Sigmoid colon (tissue), 3 donors: Measurements from ENCODE around the gene CDKAL1.

ENCODE experiments used
- POLR2A ChIP-seq, 2 donors: fragments of 450-650 bp; IDR thresholded peaks; one replicate each; pipeline ENCODE4 v1.6.1; 2016; ENCODE audit warnings: antibody characterized with exemption in 2 of 2, mild to moderate bottlenecking in 2 of 2, moderate library complexity in 2 of 2
- TF ChIP-seq, protein P1 (sequence below), 4 experiments: fragments of 450-650 bp in 3 of 4; fragments of 200-600 bp in 1 of 4; IDR thresholded peaks; one replicate each; pipeline ENCODE4 v1.5.1; 2016 to 2019; ENCODE audit warnings: antibody characterized with exemption in 4 of 4, mild to moderate bottlenecking in 3 of 4, moderate library complexity in 2 of 4

DNA sequence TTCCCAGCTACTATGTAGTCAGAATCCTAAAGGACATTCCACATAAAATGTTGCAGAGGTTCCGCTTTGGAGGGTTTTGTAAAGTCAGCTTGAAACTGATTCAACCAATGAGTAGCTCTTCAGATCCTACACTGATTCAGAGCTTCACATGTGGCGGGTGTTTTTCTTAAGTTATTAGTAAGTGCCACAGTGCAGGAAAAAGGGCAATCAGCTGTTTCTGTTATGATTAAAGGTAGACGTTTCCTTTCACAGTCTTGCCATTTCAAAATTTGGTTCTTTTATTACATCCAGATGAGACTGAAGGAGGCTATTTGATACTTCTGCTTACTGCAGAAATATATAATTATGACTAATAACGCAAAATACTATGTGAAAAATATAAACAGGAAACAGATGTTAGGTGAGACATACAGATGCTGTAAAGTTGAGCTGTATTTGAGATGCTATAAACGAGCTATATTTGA, 443.9 kb downstream of the CDKAL1 start:
- no peak for TF ChIP-seq POLR2A (IDR thresholded peaks at IDR 0.05)
- TF ChIP-seq, protein P1, sequence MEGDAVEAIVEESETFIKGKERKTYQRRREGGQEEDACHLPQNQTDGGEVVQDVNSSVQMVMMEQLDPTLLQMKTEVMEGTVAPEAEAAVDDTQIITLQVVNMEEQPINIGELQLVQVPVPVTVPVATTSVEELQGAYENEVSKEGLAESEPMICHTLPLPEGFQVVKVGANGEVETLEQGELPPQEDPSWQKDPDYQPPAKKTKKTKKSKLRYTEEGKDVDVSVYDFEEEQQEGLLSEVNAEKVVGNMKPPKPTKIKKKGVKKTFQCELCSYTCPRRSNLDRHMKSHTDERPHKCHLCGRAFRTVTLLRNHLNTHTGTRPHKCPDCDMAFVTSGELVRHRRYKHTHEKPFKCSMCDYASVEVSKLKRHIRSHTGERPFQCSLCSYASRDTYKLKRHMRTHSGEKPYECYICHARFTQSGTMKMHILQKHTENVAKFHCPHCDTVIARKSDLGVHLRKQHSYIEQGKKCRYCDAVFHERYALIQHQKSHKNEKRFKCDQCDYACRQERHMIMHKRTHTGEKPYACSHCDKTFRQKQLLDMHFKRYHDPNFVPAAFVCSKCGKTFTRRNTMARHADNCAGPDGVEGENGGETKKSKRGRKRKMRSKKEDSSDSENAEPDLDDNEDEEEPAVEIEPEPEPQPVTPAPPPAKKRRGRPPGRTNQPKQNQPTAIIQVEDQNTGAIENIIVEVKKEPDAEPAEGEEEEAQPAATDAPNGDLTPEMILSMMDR (IDR thresholded peaks at IDR 0.05), result no peak
